ENCODE results near the gene TMEM131. TPM values are rescaled to one million over a fixed set of nuclear protein-coding genes. Genes with fewer than 3 reads are reported as not detected.

TMEM131 gene
- 305 and 317 TPM in 2 replicates for total RNA-seq (2013; cell fraction: nucleolus; rRNA removed)
- total RNA-seq (2014; rRNA removed) (17.0 and 17.3 TPM in 2 replicates), total RNA-seq (2014; rRNA removed; fragmentation: Illumina TruSeq; extraction: Trizol) (24.1 and 24.4 TPM in 2 replicates), total RNA-seq (2021) (46.8 and 48.2 TPM in 2 replicates), polyA plus RNA-seq (2011; rRNA removed) (24.0 and 28.9 TPM in 2 replicates), polyA plus RNA-seq (2014; fragmentation: Illumina TruSeq; extraction: Trizol) (47.3 and 65.5 TPM in 2 replicates), polyA plus RNA-seq (2014; fragmentation: Nextera tagmentation; extraction: Ambion mirVana) (1 to 10 TPM; 6.0 to 8.1 TPM), polyA plus RNA-seq (2014; rRNA removed) (27.7 and 30.3 TPM in 2 replicates), polyA plus RNA-seq (2016; fragmentation: Nextera tagmentation; extraction: Ambion mirVana) (10 to 100 TPM in 1 of 2 experiments, 1 to 10 TPM in 1; 8.4 to 22.3 TPM), polyA minus RNA-seq (2011; rRNA and poly(A)+ RNA removed) (39.7 and 51.5 TPM in 2 replicates), Bru-seq, nascent RNA (percentile 88 among the genes with signal in this experiment), BruChase-seq, experiment 1, labeled RNA remaining after a 6-hour chase (percentile 81 among the genes with signal in this experiment), BruChase-seq, experiment 2, labeled RNA remaining after a 2-hour chase (percentile 81 among the genes with signal in this experiment)
- polyA plus RNA-seq (2011; ENCODE audit: low read depth): 17.6 TPM
- polyA plus RNA-seq (2011; cell fraction: cytosol; rRNA removed): 15.7 and 18.7 TPM in 2 replicates
- 85.3 and 85.6 TPM in 2 replicates for polyA plus RNA-seq (2011; cell fraction: nucleus; rRNA removed)
- polyA plus RNA-seq (2012): 26.0 and 29.7 TPM in 2 replicates
- 13.6 and 20.6 TPM in 2 replicates for polyA minus RNA-seq (2011; cell fraction: cytosol; rRNA and poly(A)+ RNA removed)
- 61.7 and 86.0 TPM in 2 replicates for polyA minus RNA-seq (2011; cell fraction: nucleus; rRNA and poly(A)+ RNA removed)
- long read RNA-seq, experiment 1: 0 reads
- long read RNA-seq, experiment 2, partial matches to known transcripts: 19 of 29 reads
- long read RNA-seq, experiment 2, other reads (novel, unspliced or antisense): 10 of 29 reads

GRCh38 chr2:97995734-97996624 is at the start of gene TMEM131:
TSS of gene TMEM131 (minus strand) at chr2:97995948. CDS start at chr2:97995662, 286 bp downstream.
- peaks cover 41% of the 10 kb centered on the region for H3K79me2 ChIP-seq (ENCODE audit: control insufficient read depth, insufficient read depth, low read length)
- in situ Hi-C loops (cut with MboI): no loop called here
- FAIRE-seq (peak; percentile 86), DNase-seq (ENCODE audit: low read depth, low spot score) (peak; percentile 74), ATAC-seq (peak; percentile 85)
- SMC1A ChIA-PET (ENCODE audit: uncharacterized antibody, unreplicated experiment): interaction anchor here (1.0 to 2.0 kb wide), 8 partner anchors 9 to 189 kb away, joined by 3 to 9 read pairs (median 3); no protein-coding TSS in a partner anchor
- no peaks in the 10 kb centered on the region for H3K27me3 ChIP-seq (replicated peaks in 1 of 2; ENCODE audit: control insufficient read depth in 2 of 2, insufficient read depth in 2 of 2, low read length in 1 of 2)
- peak within 1 kb of the TSS; percentile 80 for H3K9ac ChIP-seq (ENCODE audit: control insufficient read depth, insufficient read depth, low read length)
- intact Hi-C loops (cut with micrococcal nuclease; ENCODE audit: unreplicated experiment): loop anchor here (1.0 to 2.0 kb wide), 4 partner anchors 17 to 190 kb away; no protein-coding TSS in a partner anchor
- under 1% methylated on average over 77 of the region's 88 CpGs for WGBS (ENCODE audit: insufficient coverage, insufficient replicate concordance, low lambda C conversion rate, missing lambda C conversion rate)
- H3K9me3 ChIP-seq (replicated peaks; ENCODE audit: control insufficient read depth, insufficient read depth, low read length): no peaks in the 10 kb centered on the region
- peak within 1 kb of the TSS; percentile 94 for H3K27ac ChIP-seq (ENCODE audit: control insufficient read depth, insufficient read depth)
- POLR2A ChIA-PET: interaction anchor here (1.5 kb wide), 1 partner anchor 65 kb away, joined by 6 read pairs; no protein-coding TSS in a partner anchor
- BruUV-seq (replicated peaks): no TSS peak
- peak within 1 kb of the TSS; percentile 98 for H2AFZ ChIP-seq (ENCODE audit: control insufficient read depth, low read depth, low read length)
- no peaks in the 10 kb centered on the region for H3K36me3 ChIP-seq (ENCODE audit: control insufficient read depth in 2 of 2, insufficient read depth in 2 of 2, low read length in 1 of 2)
- peaks cover 9% of the 10 kb centered on the region for H3K4me1 ChIP-seq (ENCODE audit: control insufficient read depth, insufficient read depth, low read length)
- RAD21 ChIA-PET (ENCODE audit: unreplicated experiment): interaction anchor here (0.9 to 2.9 kb wide), 4 partner anchors 16 to 60 kb away, joined by 3 to 10 read pairs (median 4); no protein-coding TSS in a partner anchor
- CTCF ChIA-PET: interaction anchor here (1.1 to 1.6 kb wide), 3 partner anchors 15 to 296 kb away, joined by 3 to 4 read pairs (median 4); no protein-coding TSS in a partner anchor
- no peaks in the 10 kb centered on the region; the same call in 1 of the 2 replicates for H4K20me1 ChIP-seq (ENCODE audit: control insufficient read depth, insufficient read depth)
- peak within 1 kb of the TSS; percentile 83 for H3K4me3 ChIP-seq
- H3K4me2 ChIP-seq (ENCODE audit: control insufficient read depth, insufficient read depth): peak within 1 kb of the TSS; percentile 93
- TF ChIP-seq ZNF24 (IDR thresholded peaks at IDR 0.05) (no peak), ZNF274 (IDR thresholded peaks at IDR 0.05; ENCODE audit: insufficient read depth, insufficient read length) (no peak), IRF5 (IDR thresholded peaks at IDR 0.05; ENCODE audit: borderline replicate concordance) (no peak), TAF1 (IDR thresholded peaks at IDR 0.05; ENCODE audit: borderline replicate concordance, low read depth, low read length) (peak; percentile 88), MYB (IDR thresholded peaks at IDR 0.05; ENCODE audit: borderline replicate concordance, low read depth, low read length) (no peak), USF2 (IDR thresholded peaks at IDR 0.05; ENCODE audit: borderline replicate concordance, low read depth, low read length) (peak; percentile 94), STAT1 (conservative IDR thresholded peaks at IDR 0.05) (0 out of 2 replicates have a peak, but pooled peaks have one; percentile 27), GATAD2B (conservative IDR thresholded peaks at IDR 0.05; ENCODE audit: low read depth) (peak; percentile 97), ZNF622 (IDR thresholded peaks at IDR 0.05) (no peak), SMC3 (IDR thresholded peaks at IDR 0.05; ENCODE audit: borderline replicate concordance, low read length) (peak; percentile 26; the same call in 1 of the 2 replicates), CREM (IDR thresholded peaks at IDR 0.05; ENCODE audit: low read depth) (peak; percentile 67), MEF2A (IDR thresholded peaks at IDR 0.05; ENCODE audit: insufficient read depth, low read depth, low read length) (no peak), BCLAF1 (IDR thresholded peaks at IDR 0.05) (peak; percentile 2; the same call in 1 of the 2 replicates)

Measured in GM12878 (cell line).